GM12878 (cell line): ENCODE results near the gene TARBP1. TPM values are rescaled to one million over a fixed set of nuclear protein-coding genes. Genes with fewer than 3 reads are reported as not detected.

ENCODE experiments used
- ATAC-seq: fragments of 200-7000 bp; cut with Tn5 transposase; 3 replicates; pipeline ENCODE4 v1.9.1; 2020; ENCODE audit warnings: mild to moderate bottlenecking, moderate library complexity
- BruUV-seq: library from RNA; stranded (reverse); fragments of 400-500 nt; replicated peaks from 2 replicates; lab custom pipeline; 2021; lab: Mats Ljungman, UMichigan
- CTCF ChIA-PET: fragments of 300-600 bp; sonication (Branson Sonifier 250); formaldehyde crosslinking; extraction: SDS; loops from one replicate; lab custom pipeline; 2021; ENCODE audit warnings: inconsistent platforms; lab: Yijun Ruan, JAX
- POLR2A ChIA-PET: fragments of 350-600 bp; formaldehyde crosslinking; extraction: SDS; loops from one replicate; lab custom pipeline; 2021; ENCODE audit warnings: inconsistent platforms; lab: Charles Lee
- RAD21 ChIA-PET: fragments of 300-600 bp; sonication (Branson Sonifier 250); formaldehyde crosslinking; loops from one replicate; lab custom pipeline; 2023; ENCODE audit warnings: antibody characterized with exemption; ENCODE audit not compliant: unreplicated experiment; lab: Charles Lee
- SMC1A ChIA-PET: fragments of 300-600 bp; sonication (Branson Sonifier 250); formaldehyde crosslinking; loops from one replicate; lab custom pipeline; 2023; ENCODE audit not compliant: unreplicated experiment, uncharacterized antibody; lab: Charles Lee
- DNase-seq: peaks from one replicate; pipeline ENCODE4 v3.0.0-alpha.2; 2011; ENCODE audit warnings: low read depth, low spot score
- FAIRE-seq: peaks from 3 replicates; lab custom pipeline; 2011; peaks lifted over from hg19 to GRCh38; lab: Jason Lieb, UNC
- H2AFZ ChIP-seq: 2 replicates; pipeline ENCODE4 v1.6.0; 2011; ENCODE audit warnings: low read depth, low read length, control low read depth; ENCODE audit not compliant: control insufficient read depth
- H3K27ac ChIP-seq: 2 replicates; pipeline ENCODE4 v1.5.1; 2011; ENCODE audit warnings: control low read depth; ENCODE audit not compliant: control insufficient read depth, insufficient read depth
- H3K27me3 ChIP-seq, 2 experiments: replicated peaks in 1 of 2; 2 replicates each; pipeline versions ENCODE4 v1.6.0 to v1.6.1; 2011; ENCODE audit warnings: low read length in 1 of 2; ENCODE audit not compliant: control insufficient read depth in 2 of 2, insufficient read depth in 2 of 2
- H3K36me3 ChIP-seq, 2 experiments: 2 replicates each; pipeline ENCODE4 v1.5.1; 2011; ENCODE audit warnings: low read length in 1 of 2; ENCODE audit not compliant: control insufficient read depth in 2 of 2, insufficient read depth in 2 of 2
- H3K4me1 ChIP-seq: 2 replicates; pipeline ENCODE4 v1.6.1; 2011; ENCODE audit warnings: mild to moderate bottlenecking, low read length, moderate library complexity, mixed read lengths; ENCODE audit not compliant: control insufficient read depth, insufficient read depth
- H3K4me2 ChIP-seq: 2 replicates; pipeline ENCODE4 v1.6.0; 2011; ENCODE audit warnings: control low read depth; ENCODE audit not compliant: control insufficient read depth, insufficient read depth
- H3K4me3 ChIP-seq: fragments of 200-600 bp; sonication (generic); 2 replicates; pipeline ENCODE4 v1.5.1; 2016
- H3K79me2 ChIP-seq: 2 replicates; pipeline ENCODE4 v1.6.0; 2011; ENCODE audit warnings: low read length; ENCODE audit not compliant: control insufficient read depth, insufficient read depth
- H3K9ac ChIP-seq: 2 replicates; pipeline ENCODE4 v1.8.0; 2011; ENCODE audit warnings: low read length, control low read depth, mixed read lengths; ENCODE audit not compliant: control insufficient read depth, insufficient read depth
- H3K9me3 ChIP-seq: replicated peaks from 3 replicates; pipeline ENCODE4 v1.5.1; 2011; ENCODE audit warnings: mild to moderate bottlenecking, low read length; ENCODE audit not compliant: control insufficient read depth, insufficient read depth
- H4K20me1 ChIP-seq: 2 replicates; pipeline ENCODE4 v1.6.0; 2011; ENCODE audit not compliant: control insufficient read depth, insufficient read depth
- BRCA1 ChIP-seq: IDR thresholded peaks from 2 replicates; pipeline ENCODE4 v1.6.1; 2011; ENCODE audit warnings: low read depth, low read length, improper control_type of control experiment
- E2F8 ChIP-seq: fragments of 450-650 bp; IDR thresholded peaks from 2 replicates; pipeline ENCODE4 v1.6.1; 2018; ENCODE audit warnings: mild to moderate bottlenecking, low read depth, moderate library complexity; ENCODE audit not compliant: partially characterized antibody
- E4F1 ChIP-seq: fragments of 450-650 bp; IDR thresholded peaks from 2 replicates; pipeline ENCODE4 v1.6.1; 2018; ENCODE audit warnings: borderline replicate concordance, mild to moderate bottlenecking; ENCODE audit not compliant: partially characterized antibody
- EED ChIP-seq: sonication (generic); IDR thresholded peaks from 2 replicates; pipeline ENCODE4 v1.6.1; 2016; ENCODE audit warnings: antibody characterized with exemption, low read depth
- ETV6 ChIP-seq, 2 experiments: fragments of 450-650 bp in 1 of 2; IDR thresholded peaks in 1 of 2; conservative IDR thresholded peaks in 1 of 2; 2 replicates each; pipeline ENCODE4 v1.6.1; 2014; ENCODE audit warnings: antibody characterized with exemption in 1 of 2, borderline replicate concordance in 1 of 2, low read depth in 1 of 2, mild to moderate bottlenecking in 1 of 2, moderate library complexity in 1 of 2
- HCFC1 ChIP-seq: fragments of 150-350 bp; IDR thresholded peaks from 2 replicates; pipeline ENCODE4 v1.6.1; 2014; ENCODE audit warnings: low read length
- IRF4 ChIP-seq: IDR thresholded peaks from 2 replicates; pipeline ENCODE4 v1.6.1; 2011; ENCODE audit warnings: low read depth, low read length
- NKRF ChIP-seq: fragments of 450-650 bp; conservative IDR thresholded peaks from 2 replicates; pipeline ENCODE4 v1.6.1; 2017; ENCODE audit warnings: mild to moderate bottlenecking, moderate library complexity
- RCOR1 ChIP-seq: conservative IDR thresholded peaks from 2 replicates; pipeline ENCODE4 v1.6.1; 2012; ENCODE audit warnings: low read depth, low read length, improper control_type of control experiment
- RELB ChIP-seq: fragments of 450-650 bp; IDR thresholded peaks from 2 replicates; pipeline ENCODE4 v1.6.1; 2017; ENCODE audit warnings: low read depth, mild to moderate bottlenecking, moderate library complexity
- RFX5 ChIP-seq: IDR thresholded peaks from 2 replicates; pipeline ENCODE4 v1.6.1; 2011; ENCODE audit warnings: low read depth, low read length, improper control_type of control experiment
- STAT3 ChIP-seq: IDR thresholded peaks from 2 replicates; pipeline ENCODE4 v1.6.1; 2011; ENCODE audit warnings: low read depth, low read length, improper control_type of control experiment
- ZZZ3 ChIP-seq: IDR thresholded peaks from 2 replicates; pipeline ENCODE4 v1.6.1; 2011; ENCODE audit warnings: low read depth; ENCODE audit not compliant: control insufficient read depth, insufficient read length
- WGBS: methylation state at CpG from one replicate; pipeline ENCODE4 v1.1.6; 2016; ENCODE audit warnings: low lambda C conversion rate; ENCODE audit not compliant: insufficient replicate concordance, insufficient coverage; ENCODE audit errors: missing lambda C conversion rate; 5-methylcytosine and 5-hydroxymethylcytosine counted together
- in situ Hi-C: fragments of 300-500 bp; cut with MboI; formaldehyde crosslinking; loops from 9 replicates; pipeline ENCODE4 v1.14.3; 2018; ENCODE audit warnings: mixed read lengths
- intact Hi-C: fragments of 100-400 bp; cut with micrococcal nuclease; formaldehyde crosslinking; loops from one replicate; pipeline ENCODE4 v1.14.2; 2022; ENCODE audit not compliant: unreplicated experiment
- polyA plus RNA-seq, 11 experiments: library from polyadenylated mRNA; depleted of rRNA in 4 of 11; unstranded in 6 of 11; stranded (reverse) in 5 of 11; fragments of >200 nt; fragmentation: Nextera tagmentation in 4 of 11; fragmentation: Illumina TruSeq in 1 of 11; extraction: Ambion mirVana in 4 of 11; extraction: Trizol in 1 of 11; gene quantifications; 1 replicate in 1 of 11; 2 replicates in 10 of 11; pipeline versions ENCODE4 v1.2.1 to v1.2.3, GENCODE V29; 2011 to 2016; ENCODE audit warnings: inconsistent platforms in 2 of 11, missing spikeins in 2 of 11, low read depth in 1 of 11
- total RNA-seq, 4 experiments: library from RNA; depleted of rRNA in 3 of 4; stranded (reverse); fragments of >200 nt in 3 of 4; fragmentation: Illumina TruSeq in 1 of 4; extraction: Trizol in 1 of 4; gene quantifications; 2 replicates each; pipeline versions ENCODE4 v1.2.1 to v1.2.3, GENCODE V29; 2013 to 2021

The TARBP1 gene
- total and polyA plus RNA-seq, 10 of the 15 experiments (the other 5 are each of a cell fraction or from before 2014, with no cell fraction given), result 10.8 to 94.4 (median 35.3) TPM

DNA sequence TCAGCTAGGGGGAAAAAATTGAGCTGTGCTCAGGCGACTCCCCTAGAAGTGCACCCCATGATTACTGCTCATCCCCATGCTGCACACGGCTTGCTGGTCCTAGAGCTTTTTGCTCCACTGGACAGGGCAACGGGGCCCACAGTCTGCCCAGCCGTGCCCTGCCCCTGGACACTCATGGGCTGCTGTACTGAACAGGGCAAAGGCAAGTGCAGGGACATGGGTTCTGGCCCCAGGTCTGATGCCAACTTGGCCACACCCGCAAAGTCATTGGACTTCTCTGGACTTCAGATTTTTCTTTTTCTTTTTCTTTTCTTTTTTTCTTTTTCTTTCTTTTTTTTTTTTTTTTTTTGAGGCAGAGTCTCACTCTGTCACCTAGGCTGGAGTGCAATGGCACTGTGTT lies 42.9 kb upstream of the TARBP1 start:
- ATAC-seq (no peak), FAIRE-seq (no peak), DNase-seq (no peak)
- ChIA-PET SMC1A (interaction anchor here (0.8 to 1.3 kb wide), 2 partner anchors 8 to 34 kb away, joined by 3 to 4 read pairs; no protein-coding TSS in a partner anchor), POLR2A (interaction anchor here (0.7 to 1.2 kb wide), 3 partner anchors 12 to 323 kb away, joined by 4 to 5 read pairs (median 4); no protein-coding TSS in a partner anchor), CTCF (interaction anchor here (0.7 to 1.9 kb wide), 5 partner anchors 8 to 76 kb away, joined by 3 to 6 read pairs (median 4); no protein-coding TSS in a partner anchor), RAD21 (interaction anchor here (1.1 kb wide), 1 partner anchor 490 kb away, joined by 5 read pairs; no protein-coding TSS in a partner anchor)
- no peaks in the 10 kb centered on the region; a peak in 1 of 4 replicates for H3K27me3 ChIP-seq
- 99% methylated on average over 5 of the region's 5 CpGs for WGBS
- no peaks in the 10 kb centered on the region for H4K20me1 ChIP-seq
- no peak overlapping the region for H3K4me3 ChIP-seq
- no peaks in the 10 kb centered on the region for H3K36me3 ChIP-seq
- intact Hi-C loops (no loop called here), in situ Hi-C loops (no loop called here)
- no peaks in the 10 kb centered on the region for H3K9me3 ChIP-seq
- H3K79me2 ChIP-seq, result no peaks in the 10 kb centered on the region
- H3K4me2 ChIP-seq, result no peak overlapping the region
- H3K9ac ChIP-seq, result no peak overlapping the region
- no peak overlapping the region for H3K27ac ChIP-seq
- peaks cover 21% of the 10 kb centered on the region for H3K4me1 ChIP-seq
- no TSS peak for BruUV-seq
- no peak overlapping the region for H2AFZ ChIP-seq
- TF ChIP-seq RELB, result no peak
- no peak for TF ChIP-seq RCOR1
- no peak for TF ChIP-seq E2F8
- TF ChIP-seq EED, result no peak
- no peak for TF ChIP-seq ETV6 (conservative IDR thresholded peaks at IDR 0.05 in 1 of 2, IDR thresholded peaks at IDR 0.05 in 1 of 2; ENCODE audit: borderline replicate concordance in 1 of 2, low read depth in 1 of 2)
- TF ChIP-seq ZZZ3, result no peak
- no peak for TF ChIP-seq E4F1
- TF ChIP-seq IRF4, result no peak
- TF ChIP-seq BRCA1, result no peak
- no peak for TF ChIP-seq RFX5
- TF ChIP-seq NKRF, result no peak
- TF ChIP-seq STAT3, result no peak
- TF ChIP-seq HCFC1, result no peak
